GM19023 (cell line): ENCODE data around the gene PRAME.
"Not testable (repeated sequence)": the region's sequence is repeated elsewhere in the genome, so short reads cannot be mapped to it uniquely, and the experiment has no call there.

Experiments
- ATAC-seq: cut with Tn5 transposase; IDR thresholded peaks from one replicate; pipeline ENCODE4 v1.9.1; 2021; ENCODE audit warnings: mild to moderate bottlenecking, moderate library complexity; ENCODE audit not compliant: unreplicated experiment

PRAME gene

GRCh38 chr22:22581524-22581923 is 22.5 kb upstream of the PRAME start:
- not testable (repeated sequence) for ATAC-seq

GRCh38 chr22:22579869-22580604 is 21.0 kb upstream of the PRAME start:
- no peak for ATAC-seq

GRCh38 chr22:22578702-22579424 is 19.8 kb upstream of the PRAME start:
- ATAC-seq: no peak

- no peak for ATAC-seq
These were observed 17.9 kb upstream of the PRAME start for GRCh38 chr22:22576989-22577427.

GRCh38 chr22:22576244-22576988 is 17.4 kb upstream of the PRAME start:
- ATAC-seq: no peak

- ATAC-seq: no peak
These were observed 15.3 kb upstream of the PRAME start for GRCh38 chr22:22574361-22574760.

- ATAC-seq: no peak
These were observed 14.2 kb upstream of the PRAME start for GRCh38 chr22:22573047-22573889.

- no peak for ATAC-seq
These were observed 12.8 kb upstream of the PRAME start for GRCh38 chr22:22571862-22572261.

- ATAC-seq: no peak
These were observed 12.4 kb upstream of the PRAME start for GRCh38 chr22:22571429-22571828.

GRCh38 chr22:22569218-22569617 is 10.2 kb upstream of the PRAME start:
- no peak for ATAC-seq

- ATAC-seq: no peak
These were observed 6.9 kb upstream of the PRAME start for GRCh38 chr22:22565981-22566380.

GRCh38 chr22:22558071-22558971 is 744 bp downstream of the PRAME start:
- no peak for ATAC-seq

- ATAC-seq: no peak
These were observed 1.8 kb downstream of the PRAME start for GRCh38 chr22:22556995-22557925.

- no peak for ATAC-seq
These were observed 2.5 kb downstream of the PRAME start for GRCh38 chr22:22556578-22556977.

- ATAC-seq: no peak
These were observed 3.5 kb downstream of the PRAME start for GRCh38 chr22:22555596-22555995.

GRCh38 chr22:22554587-22555284 is 4.3 kb downstream of the PRAME start:
- no peak for ATAC-seq

- no peak for ATAC-seq
These were observed 5.1 kb downstream of the PRAME start for GRCh38 chr22:22553735-22554586.
